Stimulated activated naive B cell treated with anti-CD40 and anti-IgM and Interleukin-4, amounts not matched to agents 10 μg/mL and 1 μg/mL and 100 μg/mL, for 72 hours (primary cell): ENCODE data around the gene CCDC27.
A peak's percentile ranks its signal among the peaks of the same experiment; 100 is the strongest.
"Not testable (repeated sequence)": the region's sequence is repeated elsewhere in the genome, so short reads cannot be mapped to it uniquely, and the experiment has no call there.

Experiments used
- ATAC-seq, 2 donors: fragments of 150-1000 bp; cut with Tn5 transposase; replicated peaks; 2 replicates each; pipeline ENCODE4 v1.10.0; 2021; ENCODE audit warnings: moderate library complexity in 1 of 2
- DNase-seq: peaks from one replicate; pipeline ENCODE4 v3.0.0; 2021
- H3K27ac Mint-ChIP-seq: one replicate; pipeline ENCODE4 v1.8.0; 2022; ENCODE audit warnings: mild to moderate bottlenecking, mixed read lengths
- H3K27me3 Mint-ChIP-seq, 2 donors: one replicate each; pipeline ENCODE4 v1.8.0; 2022; ENCODE audit warnings: mixed read lengths in 2 of 2
- H3K36me3 Mint-ChIP-seq, 2 donors: one replicate each; pipeline ENCODE4 v1.8.0; 2022; ENCODE audit warnings: mixed read lengths in 2 of 2, mild to moderate bottlenecking in 1 of 2
- H3K4me1 Mint-ChIP-seq, 2 donors: one replicate each; pipeline ENCODE4 v1.8.0; 2022; ENCODE audit warnings: mixed read lengths in 2 of 2, mild to moderate bottlenecking in 1 of 2
- H3K4me3 Mint-ChIP-seq, 2 donors: one replicate each; pipeline ENCODE4 v1.8.0; 2022; ENCODE audit warnings: mild to moderate bottlenecking in 2 of 2, mixed read lengths in 2 of 2, moderate library complexity in 1 of 2
- H3K9me3 Mint-ChIP-seq, 2 donors: one replicate each; pipeline ENCODE4 v1.8.0; 2022; ENCODE audit warnings: mixed read lengths in 2 of 2, mild to moderate bottlenecking in 1 of 2

Gene CCDC27

DNA sequence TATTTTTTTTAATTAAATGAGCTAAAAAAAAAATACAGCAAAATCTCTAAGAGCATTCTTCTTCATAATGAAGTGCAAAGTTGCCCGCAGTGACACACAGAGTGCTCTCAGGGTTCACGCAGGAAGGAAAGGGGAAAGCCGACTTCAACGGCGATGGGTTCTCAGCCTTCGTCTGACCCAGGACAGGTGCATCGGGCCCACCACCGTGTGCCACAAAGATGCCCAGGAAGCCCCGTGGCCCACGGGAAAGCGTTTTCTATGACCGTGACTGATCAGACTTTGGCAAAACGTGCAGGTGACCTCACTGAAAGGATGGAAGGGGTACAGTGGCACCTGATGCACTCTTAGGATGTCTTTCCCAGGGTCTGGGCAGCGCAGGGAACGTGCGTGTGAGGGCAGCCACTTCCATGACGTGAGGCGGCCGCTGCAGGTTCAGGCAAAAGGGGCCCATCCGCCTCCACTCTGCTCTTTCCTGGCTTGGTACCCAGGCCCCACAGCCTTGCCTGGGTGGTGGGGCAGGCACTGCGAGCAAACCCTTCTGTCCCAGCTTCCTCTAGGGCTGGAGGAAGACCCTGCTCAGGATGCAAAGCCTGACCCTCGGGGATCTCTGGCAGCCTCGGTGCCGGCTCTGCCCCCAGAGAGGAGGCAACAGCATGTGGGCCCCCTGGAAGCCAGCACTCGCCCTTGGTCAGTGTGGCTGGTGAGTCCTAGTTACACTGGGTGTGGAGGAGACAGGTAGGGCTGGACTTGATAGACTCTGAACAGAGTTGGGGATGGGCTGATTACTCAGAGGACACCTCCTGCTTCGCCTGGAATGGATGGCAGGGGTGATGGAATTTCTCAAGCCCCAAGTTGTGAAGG lies 35.7 kb downstream of the CCDC27 start:
- H3K27me3 Mint-ChIP-seq = no peaks in the 10 kb centered on the region
- no peak overlapping the region for H3K27ac Mint-ChIP-seq
- no peaks in the 10 kb centered on the region for H3K9me3 Mint-ChIP-seq
- no peak for DNase-seq
- H3K36me3 Mint-ChIP-seq = peaks cover 31 to 41% of the 10 kb centered on the region in 2 donors
- no peak overlapping the region for H3K4me3 Mint-ChIP-seq
- no peak for ATAC-seq
- H3K4me1 Mint-ChIP-seq = peaks cover 15 to 24% of the 10 kb centered on the region in 2 donors

- Mint-ChIP-seq H3K27me3 (no peaks in the 10 kb centered on the region), H3K27ac (no peak overlapping the region), H3K9me3 (no peaks in the 10 kb centered on the region), H3K4me1 (peaks cover 17 to 33% of the 10 kb centered on the region in 2 donors), H3K4me3 (no peak overlapping the region), H3K36me3 (peaks cover 30 to 41% of the 10 kb centered on the region in 2 donors)
- no peak for DNase-seq
- no peak for ATAC-seq
These were observed 36.6 kb downstream of the CCDC27 start for GRCh38 chr1:3788756-3789420.

DNA sequence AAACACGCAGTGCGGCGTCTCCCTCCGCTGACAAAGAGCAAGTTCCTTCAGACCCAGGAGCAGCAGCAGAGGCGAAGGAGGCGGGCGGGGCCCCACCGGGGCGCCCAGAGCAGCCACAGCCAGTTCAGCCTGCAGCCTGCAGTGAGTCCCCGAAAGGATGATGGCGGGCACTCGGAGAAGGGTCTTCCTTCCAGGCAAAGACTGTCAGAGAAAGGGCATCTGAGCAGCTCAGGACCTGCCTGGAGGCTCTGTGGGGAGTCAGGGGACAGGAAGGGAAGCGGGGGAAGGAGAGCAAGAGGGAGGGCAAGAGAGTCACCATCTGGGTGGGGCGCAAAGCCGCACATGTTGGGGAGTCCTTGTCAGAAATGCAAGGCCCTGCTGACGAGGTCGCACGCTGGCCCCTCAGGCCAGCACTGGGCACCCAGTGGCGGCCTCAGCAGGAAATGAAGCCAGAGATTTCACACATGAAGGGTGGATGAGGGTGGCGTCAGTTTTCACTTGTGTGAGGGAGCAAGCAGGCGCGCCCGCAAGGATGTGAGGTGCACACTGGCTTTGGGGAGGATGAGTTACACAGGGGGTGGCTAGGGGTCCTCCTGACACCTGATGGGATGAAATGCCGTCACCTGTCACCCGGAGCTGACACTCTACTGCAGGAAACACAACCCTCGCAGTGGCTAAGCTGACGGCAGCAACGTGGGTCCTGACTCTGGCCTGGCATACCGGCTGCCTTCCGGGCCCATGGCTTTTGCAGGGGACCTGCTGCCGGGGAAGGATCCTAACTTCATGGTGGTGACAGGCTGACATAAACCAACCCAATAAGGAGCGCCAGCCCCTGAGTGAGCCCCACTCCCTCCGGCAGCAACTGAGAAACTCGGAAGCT lies 37.4 kb downstream of the CCDC27 start:
- H3K9me3 Mint-ChIP-seq = no peaks in the 10 kb centered on the region
- no peak overlapping the region for H3K4me3 Mint-ChIP-seq
- H3K4me1 Mint-ChIP-seq = peaks cover 17 to 38% of the 10 kb centered on the region in 2 donors
- no peak overlapping the region for H3K27ac Mint-ChIP-seq
- ATAC-seq (no peak), DNase-seq (no peak)
- H3K27me3 Mint-ChIP-seq = no peaks in the 10 kb centered on the region
- peaks cover 26 to 36% of the 10 kb centered on the region in 2 donors for H3K36me3 Mint-ChIP-seq

- no peaks in the 10 kb centered on the region for H3K27me3 Mint-ChIP-seq
- no peaks in the 10 kb centered on the region for H3K9me3 Mint-ChIP-seq
- DNase-seq (no peak), ATAC-seq (no peak)
- H3K36me3 Mint-ChIP-seq = peaks cover 21 to 31% of the 10 kb centered on the region in 2 donors
- no peak overlapping the region for H3K4me3 Mint-ChIP-seq
- H3K27ac Mint-ChIP-seq = no peak overlapping the region
- H3K4me1 Mint-ChIP-seq = peaks cover 20 to 43% of the 10 kb centered on the region in 2 donors
These were observed 38.3 kb downstream of the CCDC27 start for GRCh38 chr1:3790500-3790923.

DNA sequence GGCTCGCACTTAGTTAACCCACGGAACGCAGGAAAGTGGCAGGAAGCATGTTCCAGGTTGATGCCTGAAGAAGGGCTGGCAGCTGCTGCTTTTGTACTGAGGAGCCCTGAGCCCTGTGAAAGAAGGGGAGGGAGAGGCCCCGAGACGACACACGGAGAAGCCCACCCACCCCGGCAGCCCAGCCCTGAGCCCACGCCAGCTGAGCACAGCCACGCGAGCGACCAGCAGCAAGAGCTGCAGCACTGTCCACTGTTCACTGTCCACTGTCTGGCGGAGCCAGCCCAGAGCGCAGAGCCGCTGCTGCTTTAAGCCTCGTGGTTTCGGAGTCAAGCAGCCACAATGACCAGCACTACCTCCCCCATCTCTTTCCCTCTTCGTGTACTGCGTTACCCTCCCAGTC lies 38.7 kb downstream of the CCDC27 start:
- no peak for DNase-seq
- H3K36me3 Mint-ChIP-seq = peaks cover 20 to 30% of the 10 kb centered on the region in 2 donors
- no peak overlapping the region for H3K27ac Mint-ChIP-seq
- no peak for ATAC-seq
- no peak overlapping the region for H3K4me3 Mint-ChIP-seq
- no peaks in the 10 kb centered on the region for H3K9me3 Mint-ChIP-seq
- no peaks in the 10 kb centered on the region for H3K27me3 Mint-ChIP-seq
- peaks cover 20 to 45% of the 10 kb centered on the region in 2 donors for H3K4me1 Mint-ChIP-seq

- Mint-ChIP-seq H3K9me3 (peaks cover 0 to 6% of the 10 kb centered on the region in 2 donors), H3K27ac (peak overlapping the region; percentile 66), H3K4me3 (peak overlapping the region; percentile 85 to 86), H3K36me3 (peaks cover 9 to 29% of the 10 kb centered on the region in 2 donors), H3K4me1 (peaks cover 24 to 40% of the 10 kb centered on the region in 2 donors), H3K27me3 (peaks cover 7 to 8% of the 10 kb centered on the region in 2 donors)
- DNase-seq (no peak), ATAC-seq (peak in 1 of 2 donors; percentile 12)
These were observed 43.4 kb downstream of the CCDC27 start for GRCh38 chr1:3795453-3796214.

DNA sequence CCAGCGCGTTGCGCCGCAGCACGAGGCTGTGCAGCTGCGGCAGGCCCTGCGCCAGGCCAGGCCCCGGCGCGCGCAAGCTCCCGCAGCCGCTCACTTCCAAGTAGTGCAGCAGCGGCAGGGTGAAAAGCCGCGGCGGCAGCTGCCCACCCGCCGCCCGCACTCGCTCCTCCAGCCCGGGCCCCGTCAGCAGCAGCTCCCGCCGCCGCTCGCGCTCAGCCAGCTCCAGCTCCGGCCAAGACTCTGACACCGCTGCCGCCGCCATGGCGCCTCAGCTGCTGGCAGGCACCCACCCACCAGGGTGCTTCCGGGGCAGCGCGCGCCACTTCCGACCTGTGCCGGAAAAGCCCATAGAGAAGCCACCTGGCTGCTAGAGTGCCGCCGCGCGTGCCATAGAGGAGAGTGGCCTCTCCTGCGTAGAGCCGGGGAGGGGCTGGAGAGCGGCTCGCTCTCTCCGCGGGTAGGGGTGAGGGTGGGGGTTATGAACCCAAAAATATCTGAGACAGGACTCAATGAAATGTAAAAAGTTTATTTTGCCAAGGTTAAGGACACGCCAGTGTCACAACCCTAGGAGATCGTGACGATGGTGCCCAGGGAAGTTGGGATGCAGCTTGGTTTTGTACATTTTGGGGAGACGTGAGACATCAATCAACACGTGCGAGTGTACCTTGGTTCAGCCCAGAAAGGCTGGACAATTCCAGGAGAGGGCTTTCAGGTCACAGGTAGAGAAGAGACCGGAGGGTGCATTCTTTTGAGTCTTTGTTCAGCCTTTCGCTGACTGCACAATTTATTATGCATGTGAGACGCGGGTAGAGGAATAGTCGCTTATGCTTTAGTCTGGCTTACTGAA lies 44.2 kb downstream of the CCDC27 start, which contains the start of gene LRRC47:
Gene LRRC47, minus strand, starts transcription at position 284 of the 847 bp plus-strand sequence. Its CDS starts 22 bp downstream, at position 262.
- ATAC-seq (peak; percentile 97 to 100), DNase-seq (peak; percentile 91)
- peaks cover 27 to 46% of the 10 kb centered on the region in 2 donors for H3K4me1 Mint-ChIP-seq
- peak within 1 kb of the TSS; percentile 87 to 91 for H3K4me3 Mint-ChIP-seq
- peaks cover 2 to 8% of the 10 kb centered on the region in 2 donors for H3K9me3 Mint-ChIP-seq
- H3K36me3 Mint-ChIP-seq = peaks cover 9 to 30% of the 10 kb centered on the region in 2 donors
- H3K27ac Mint-ChIP-seq = peak within 1 kb of the TSS; percentile 94
- H3K27me3 Mint-ChIP-seq = peaks cover 10% of the 10 kb centered on the region in 2 donors

DNA sequence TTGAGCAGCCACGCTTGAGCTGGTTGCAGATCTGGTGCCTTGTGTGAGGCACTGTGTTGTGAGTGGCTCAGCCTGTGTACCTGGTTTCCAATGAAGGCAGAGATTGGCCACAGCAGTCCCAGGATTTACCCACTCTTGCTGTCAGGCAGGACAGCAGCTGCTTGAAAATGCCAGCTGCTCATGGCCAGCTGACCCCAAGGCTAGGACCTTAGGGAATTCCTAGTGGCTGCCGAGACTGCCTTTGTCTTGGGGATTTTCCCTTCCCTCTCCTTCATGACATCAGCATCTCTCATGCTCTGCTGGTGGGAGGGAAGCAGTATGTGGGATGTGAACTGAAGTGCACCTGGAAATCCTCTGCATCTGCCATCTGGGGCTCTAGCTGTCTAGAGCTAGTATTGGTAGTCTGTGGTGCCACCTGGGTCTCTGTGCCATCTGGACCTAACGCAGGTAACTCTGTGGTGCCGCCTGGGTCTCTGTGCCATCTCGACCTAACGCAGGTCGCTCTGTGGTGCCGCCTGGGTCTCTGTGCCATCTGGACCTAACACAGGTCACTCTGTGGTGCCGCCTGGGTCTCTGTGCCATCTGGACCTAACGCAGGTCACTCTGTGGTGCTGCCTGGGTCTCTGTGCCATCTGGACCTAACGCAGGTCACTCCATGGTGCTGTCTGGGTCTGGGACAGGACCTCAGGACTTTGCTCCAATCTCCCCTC lies 47.9 kb downstream of the CCDC27 start:
- peak overlapping the region; percentile 93 for H3K27ac Mint-ChIP-seq
- peaks cover 28 to 37% of the 10 kb centered on the region in 2 donors for H3K4me1 Mint-ChIP-seq
- H3K4me3 Mint-ChIP-seq = peak overlapping the region in 1 of 2 donors; percentile 64
- no peak for ATAC-seq
- H3K9me3 Mint-ChIP-seq = peaks cover 2 to 8% of the 10 kb centered on the region in 2 donors
- peaks cover 0 to 20% of the 10 kb centered on the region in 2 donors for H3K36me3 Mint-ChIP-seq
- peaks cover 24 to 37% of the 10 kb centered on the region in 2 donors for H3K27me3 Mint-ChIP-seq
- DNase-seq = no peak

GRCh38 chr1:3800795-3801194 lies 48.5 kb downstream of the CCDC27 start:
- H3K4me3 Mint-ChIP-seq = peak overlapping the region in 1 of 2 donors; percentile 64
- DNase-seq (peak; percentile 35), ATAC-seq (peak in 1 of 2 donors; percentile 9)
- H3K27me3 Mint-ChIP-seq = peaks cover 31 to 43% of the 10 kb centered on the region in 2 donors
- H3K9me3 Mint-ChIP-seq = not testable (repeated sequence)
- peaks cover 0 to 17% of the 10 kb centered on the region in 2 donors for H3K36me3 Mint-ChIP-seq
- peaks cover 28 to 34% of the 10 kb centered on the region in 2 donors for H3K4me1 Mint-ChIP-seq
- H3K27ac Mint-ChIP-seq = peak overlapping the region; percentile 93

GRCh38 chr1:3803905-3804626 lies 51.8 kb downstream of the CCDC27 start:
- peak overlapping the region in 1 of 2 donors; percentile 47 for H3K4me3 Mint-ChIP-seq
- H3K27me3 Mint-ChIP-seq = peaks cover 35 to 55% of the 10 kb centered on the region in 2 donors
- ATAC-seq = no peak

DNA sequence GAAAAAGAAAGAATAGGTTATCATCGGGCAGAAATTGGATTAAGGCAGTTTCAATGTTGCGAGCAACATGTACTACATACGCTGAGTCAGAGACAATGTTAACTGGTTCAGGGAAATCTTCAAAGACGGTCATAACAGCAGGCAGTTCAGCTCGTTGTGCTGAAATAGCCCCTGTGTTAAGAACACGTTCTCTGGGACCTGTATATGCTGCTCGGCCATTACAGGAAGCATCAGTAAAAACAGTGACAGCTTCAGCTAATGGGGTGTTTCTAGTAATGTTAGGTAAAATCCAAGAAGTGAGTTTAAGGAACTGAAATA lies 52.3 kb downstream of the CCDC27 start:
- not testable (repeated sequence) for DNase-seq, H3K36me3 Mint-ChIP-seq, H3K9me3 Mint-ChIP-seq, ATAC-seq
- peak overlapping the region in 1 of 2 donors; percentile 47 for H3K4me3 Mint-ChIP-seq
- peaks cover 20 to 24% of the 10 kb centered on the region in 2 donors for H3K4me1 Mint-ChIP-seq
- H3K27ac Mint-ChIP-seq = peak overlapping the region; percentile 34
- peaks cover 33 to 53% of the 10 kb centered on the region in 2 donors for H3K27me3 Mint-ChIP-seq

More at GRCh38 chr1:3803905-3804626, 51.8 kb downstream of the CCDC27 start:
- Mint-ChIP-seq H3K27ac (peak overlapping the region; percentile 34), H3K4me1 (peaks cover 20 to 24% of the 10 kb centered on the region in 2 donors), H3K36me3 (peaks cover 0 to 8% of the 10 kb centered on the region in 2 donors), H3K9me3 (peaks cover 2 to 3% of the 10 kb centered on the region in 2 donors)
- DNase-seq = no peak
